ENCODE measurements around the gene RASSF3. TPM values are rescaled to one million over a fixed set of nuclear protein-coding genes. Genes with fewer than 3 reads are reported as not detected.

Gene RASSF3
- total and polyA plus RNA-seq, 10 of the 15 experiments (the other 5 are each of a cell fraction or from before 2014, with no cell fraction given), result 6.9 to 62.4 (median 30.3) TPM

- no peak for DNase-seq (ENCODE audit: low read depth, low spot score)
- in situ Hi-C loops (cut with MboI) (no loop called here), intact Hi-C loops (cut with micrococcal nuclease; ENCODE audit: unreplicated experiment) (no loop called here)
- ChIA-PET POLR2A (interaction anchor here (0.7 to 0.9 kb wide), 2 partner anchors 8 to 55 kb away, joined by 3 read pairs; no protein-coding TSS in a partner anchor), SMC1A (ENCODE audit: uncharacterized antibody, unreplicated experiment) (interaction anchor here (1.1 to 1.6 kb wide), 3 partner anchors 8 to 23 kb away, joined by 3 to 4 read pairs (median 3); no protein-coding TSS in a partner anchor), RAD21 (ENCODE audit: unreplicated experiment) (interaction anchor here (0.6 kb wide), 1 partner anchor 94 kb away, joined by 3 read pairs; no protein-coding TSS in a partner anchor), CTCF (interaction anchor here (1.6 kb wide), 1 partner anchor 16 kb away, joined by 3 read pairs; no protein-coding TSS in a partner anchor)
- no peaks in the 10 kb centered on the region for H3K27me3 ChIP-seq (replicated peaks in 1 of 2; ENCODE audit: control insufficient read depth in 2 of 2, insufficient read depth in 2 of 2, low read length in 1 of 2)
- no TSS peak for BruUV-seq (replicated peaks)
- ATAC-seq, result no peak
- peak overlapping the region; percentile 37; the same call in 1 of the 2 replicates for H3K9ac ChIP-seq (ENCODE audit: control insufficient read depth, insufficient read depth, low read length)
- peaks cover 91% of the 10 kb centered on the region for H3K79me2 ChIP-seq (ENCODE audit: control insufficient read depth, insufficient read depth, low read length)
- peak overlapping the region; percentile 86 for H3K4me2 ChIP-seq (ENCODE audit: control insufficient read depth, insufficient read depth)
- WGBS (ENCODE audit: insufficient coverage, insufficient replicate concordance, low lambda C conversion rate, missing lambda C conversion rate), result 2% methylated on average over 8 of the region's 8 CpGs
- H4K20me1 ChIP-seq (ENCODE audit: control insufficient read depth, insufficient read depth), result no peaks in the 10 kb centered on the region
- TF ChIP-seq ATF2 (IDR thresholded peaks at IDR 0.05; ENCODE audit: low read length) (no peak), BMI1 (IDR thresholded peaks at IDR 0.05; ENCODE audit: borderline replicate concordance) (no peak), EED (IDR thresholded peaks at IDR 0.05; ENCODE audit: low read depth) (peak; percentile 60; the same call in 1 of the 2 replicates), NR2C1 (IDR thresholded peaks at IDR 0.05) (peak; percentile 62), SMAD5 (IDR thresholded peaks at IDR 0.05; ENCODE audit: low read depth) (no peak), ETV6 (conservative IDR thresholded peaks at IDR 0.05 in 1 of 2, IDR thresholded peaks at IDR 0.05 in 1 of 2; ENCODE audit: borderline replicate concordance in 1 of 2, low read depth in 1 of 2) (peak in 1 of 2 experiments; percentile 40; a peak in 1 of 4 replicates), MAX (IDR thresholded peaks at IDR 0.05; ENCODE audit: low read depth, low read length) (no peak), SUPT20H (IDR thresholded peaks at IDR 0.05; ENCODE audit: borderline replicate concordance, control insufficient read depth, low read depth, low read length) (no peak)
- H3K4me3 ChIP-seq, result no peak overlapping the region
- H2AFZ ChIP-seq (ENCODE audit: control insufficient read depth, low read depth, low read length), result no peak overlapping the region
- H3K4me1 ChIP-seq (ENCODE audit: control insufficient read depth, insufficient read depth, low read length), result peaks cover 69% of the 10 kb centered on the region
- peak; percentile 56 for FAIRE-seq
- no peaks in the 10 kb centered on the region for H3K9me3 ChIP-seq (replicated peaks; ENCODE audit: control insufficient read depth, insufficient read depth, low read length)
- no peaks in the 10 kb centered on the region; a peak in 2 of 4 replicates for H3K36me3 ChIP-seq (ENCODE audit: control insufficient read depth in 2 of 2, insufficient read depth in 2 of 2, low read length in 1 of 2)
- peak overlapping the region; percentile 78 for H3K27ac ChIP-seq (ENCODE audit: control insufficient read depth, insufficient read depth)
Observed at GRCh38 chr12:64672925-64673409, 62.7 kb downstream of the RASSF3 start.
